Measurements from ENCODE around the gene DPH6. TPM values are rescaled to one million over a fixed set of nuclear protein-coding genes. Genes with fewer than 3 reads are reported as not detected.

DPH6 gene
- total and polyA plus RNA-seq, 8 donors, result 2.6 to 15.1 (median 11.8) TPM

- Histone ChIP-seq H3K36me3 (no peaks in the 10 kb centered on the region), H3K9me3 (no peaks in the 10 kb centered on the region), H3K27ac (no peak overlapping the region), H3K4me3 (no peak overlapping the region), H3K27me3 (no peaks in the 10 kb centered on the region), H3K4me1 (peaks cover 7 to 19% (median 14%) of the 10 kb centered on the region in 3 donors)
- ATAC-seq (no peak), DNase-seq (no peak), FAIRE-seq (peak; percentile 53)
- TF ChIP-seq CTCF (IDR thresholded peaks at IDR 0.05), result no peak
- intact Hi-C loops (cut with DNase I), result no loop called here
- 78 to 83% methylated on average over 2 of the region's 2 CpGs for WGBS, 2 donors
These were observed 16.2 kb downstream of the DPH6 start for GRCh38 chr15:35529784-35530183.

GRCh38 chr15:35522061-35522460 lies 23.9 kb downstream of the DPH6 start:
- Histone ChIP-seq H3K27me3 (no peaks in the 10 kb centered on the region), H3K4me3 (no peak overlapping the region), H3K9me3 (no peaks in the 10 kb centered on the region), H3K4me1 (no peaks in the 10 kb centered on the region), H3K36me3 (no peaks in the 10 kb centered on the region), H3K27ac (no peak overlapping the region)
- FAIRE-seq (no peak), DNase-seq (no peak), ATAC-seq (no peak)
- TF ChIP-seq CTCF (IDR thresholded peaks at IDR 0.05), result no peak
- 32% methylated on average over 2 of the region's 2 CpGs for WGBS, 2 donors
- intact Hi-C loops (cut with DNase I), result no loop called here

- ATAC-seq (peak in 3 of 4 donors; percentile 82 to 89 (median 88)), DNase-seq (no peak), FAIRE-seq (peak; percentile 90)
- H3K4me3 ChIP-seq, result no peak overlapping the region
- no peaks in the 10 kb centered on the region for H3K27me3 ChIP-seq
- H3K9me3 ChIP-seq, result no peaks in the 10 kb centered on the region
- intact Hi-C loops (cut with DNase I), result no loop called here
- H3K4me1 ChIP-seq, result no peaks in the 10 kb centered on the region
- H3K27ac ChIP-seq, result no peak overlapping the region
- peak; percentile 11 to 44 (median 28) for TF ChIP-seq CTCF (IDR thresholded peaks at IDR 0.05)
- no peaks in the 10 kb centered on the region for H3K36me3 ChIP-seq
These were observed 26.3 kb downstream of the DPH6 start for GRCh38 chr15:35519541-35520149.

GRCh38 chr15:35519052-35519451 lies 26.9 kb downstream of the DPH6 start:
- Histone ChIP-seq H3K36me3 (no peaks in the 10 kb centered on the region), H3K27me3 (no peaks in the 10 kb centered on the region), H3K9me3 (no peaks in the 10 kb centered on the region), H3K4me1 (no peaks in the 10 kb centered on the region), H3K4me3 (no peak overlapping the region), H3K27ac (no peak overlapping the region)
- no peak for DNase-seq
- WGBS, 2 donors, result 17 to 40% methylated on average over 1 of the region's 1 CpG
- ATAC-seq, result no peak
- no peak for FAIRE-seq
- TF ChIP-seq CTCF (IDR thresholded peaks at IDR 0.05), result no peak
- intact Hi-C loops (cut with DNase I), result no loop called here

GRCh38 chr15:35514759-35515158 lies 31.2 kb downstream of the DPH6 start:
- FAIRE-seq, result no peak
- no peaks in the 10 kb centered on the region for H3K9me3 ChIP-seq
- intact Hi-C loops (cut with DNase I), result no loop called here
- no peaks in the 10 kb centered on the region for H3K36me3 ChIP-seq
- no peaks in the 10 kb centered on the region for H3K27me3 ChIP-seq
- DNase-seq, result no peak
- no peaks in the 10 kb centered on the region for H3K4me1 ChIP-seq
- TF ChIP-seq CTCF (IDR thresholded peaks at IDR 0.05), result no peak
- H3K4me3 ChIP-seq, result no peak overlapping the region
- no peak for ATAC-seq
- H3K27ac ChIP-seq, result no peak overlapping the region
